Smooth muscle cell of the brain vasculature (primary cell): Measurements from ENCODE around the gene HDAC2.
"Not testable (repeated sequence)": the region's sequence is repeated elsewhere in the genome, so short reads cannot be mapped to it uniquely, and the experiment has no call there.

ENCODE experiments used
- DNase-seq: peaks from one replicate; pipeline ENCODE4 v3.0.0-alpha.2; 2012; ENCODE audit warnings: low read depth, low spot score

The HDAC2 gene

GRCh38 chr6:113970805-113971676, at the start of gene HDAC2:
Gene HDAC2 (minus strand): TSS chr6:113971148. CDS start chr6:113970908, 240 bp downstream.
- DNase-seq, result peak; percentile 49

GRCh38 chr6:114020196-114020595, 49.2 kb upstream of the HDAC2 start:
- no peak for DNase-seq

- not testable (repeated sequence) for DNase-seq
These were observed 46.2 kb upstream of the HDAC2 start for GRCh38 chr6:114017146-114017545.

- DNase-seq, result not testable (repeated sequence)
These were observed 43.2 kb upstream of the HDAC2 start for GRCh38 chr6:114014106-114014505.

- DNase-seq, result not testable (repeated sequence)
These were observed 40.5 kb upstream of the HDAC2 start for GRCh38 chr6:114011486-114011885.

- no peak for DNase-seq
These were observed 39.6 kb upstream of the HDAC2 start for GRCh38 chr6:114010540-114010939.

- no peak for DNase-seq
These were observed 38.2 kb upstream of the HDAC2 start for GRCh38 chr6:114009192-114009591.

DNA sequence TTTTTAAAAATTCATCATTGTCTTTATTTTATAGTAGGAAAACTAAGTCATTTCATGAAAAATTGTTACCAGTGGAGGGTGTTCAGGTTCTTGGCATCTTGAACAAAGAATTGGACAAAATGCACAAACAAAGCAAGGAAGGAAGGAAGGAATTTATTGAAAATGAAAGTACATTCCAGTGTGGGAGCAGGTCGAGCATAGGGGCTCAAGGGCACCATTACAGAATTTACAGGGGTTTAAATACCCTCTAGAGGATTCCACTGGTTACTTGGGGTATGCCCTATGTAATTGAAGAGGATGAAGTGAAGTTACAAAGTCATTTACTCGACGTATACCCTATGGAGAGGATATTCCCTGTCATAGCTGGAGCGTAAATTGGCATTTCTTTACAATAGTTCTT, 37.4 kb upstream of the HDAC2 start:
- no peak for DNase-seq

GRCh38 chr6:114007516-114007915, 36.6 kb upstream of the HDAC2 start:
- no peak for DNase-seq

DNA sequence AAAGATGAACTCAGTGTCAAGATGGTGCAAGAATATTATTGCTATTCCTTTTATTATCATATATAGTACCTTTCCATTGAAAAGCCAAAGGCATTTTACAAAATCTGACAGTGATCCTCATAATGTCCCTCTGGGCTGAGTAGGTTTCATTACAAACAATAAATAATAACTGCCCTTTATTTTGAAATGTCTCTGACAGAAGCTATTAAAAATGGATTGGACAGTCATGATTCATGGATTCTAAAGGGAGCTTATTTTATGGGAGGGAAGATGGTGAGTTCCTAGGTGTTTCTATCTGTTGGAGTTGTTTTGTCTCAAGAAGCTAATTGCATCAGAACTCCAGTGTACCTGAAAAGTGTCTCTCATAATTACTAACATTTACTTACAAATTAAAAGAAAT, 30.4 kb upstream of the HDAC2 start:
- no peak for DNase-seq

GRCh38 chr6:114000069-114000468, 29.1 kb upstream of the HDAC2 start:
- peak; percentile 50 for DNase-seq

DNA sequence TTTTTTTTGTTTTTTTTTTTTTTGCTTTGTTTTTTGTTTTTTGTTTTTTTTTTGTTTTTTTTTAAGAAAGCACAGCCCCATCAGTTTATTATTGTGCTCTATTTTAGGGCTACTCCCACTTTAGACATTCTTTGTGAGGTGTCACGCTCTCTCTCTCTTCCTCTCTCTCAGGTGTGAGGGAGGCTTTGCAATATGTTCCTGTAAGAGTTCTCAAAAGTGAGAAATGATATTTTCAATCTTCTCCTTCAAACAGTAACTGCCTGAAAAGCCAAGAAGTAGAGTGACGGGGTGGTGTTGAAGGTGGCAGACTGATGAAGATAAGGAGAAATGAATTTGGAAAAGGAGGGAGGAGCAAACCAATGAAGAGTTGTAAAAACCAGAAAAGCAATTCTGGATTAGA, 28.3 kb upstream of the HDAC2 start:
- no peak for DNase-seq

- DNase-seq, result no peak
These were observed 27.9 kb upstream of the HDAC2 start for GRCh38 chr6:113998811-113999210.

- peak; percentile 39 for DNase-seq
These were observed 26.2 kb upstream of the HDAC2 start for GRCh38 chr6:113997116-113997515.

- DNase-seq, result peak; percentile 88
These were observed 24.7 kb upstream of the HDAC2 start for GRCh38 chr6:113995634-113996033.

DNA sequence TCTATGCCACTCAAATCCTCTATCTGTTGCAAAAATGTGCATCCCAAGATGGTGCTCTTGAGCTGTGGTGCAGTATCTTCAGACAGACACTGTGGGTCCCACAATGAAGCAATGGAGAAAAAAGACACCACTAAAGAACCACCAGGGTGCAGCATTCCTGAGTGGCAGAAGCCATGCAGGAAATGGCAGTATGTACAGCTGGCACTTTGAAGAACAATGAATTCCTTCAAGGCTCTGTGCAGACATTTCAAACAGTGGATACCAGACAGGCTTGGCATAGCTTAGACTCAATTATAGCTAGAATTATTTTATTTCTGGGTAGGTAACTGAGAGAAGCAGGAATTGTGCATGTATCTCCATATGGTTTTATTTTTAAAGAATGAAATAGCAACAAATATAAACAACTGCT, 24.0 kb upstream of the HDAC2 start:
- DNase-seq, result peak; percentile 75

DNA sequence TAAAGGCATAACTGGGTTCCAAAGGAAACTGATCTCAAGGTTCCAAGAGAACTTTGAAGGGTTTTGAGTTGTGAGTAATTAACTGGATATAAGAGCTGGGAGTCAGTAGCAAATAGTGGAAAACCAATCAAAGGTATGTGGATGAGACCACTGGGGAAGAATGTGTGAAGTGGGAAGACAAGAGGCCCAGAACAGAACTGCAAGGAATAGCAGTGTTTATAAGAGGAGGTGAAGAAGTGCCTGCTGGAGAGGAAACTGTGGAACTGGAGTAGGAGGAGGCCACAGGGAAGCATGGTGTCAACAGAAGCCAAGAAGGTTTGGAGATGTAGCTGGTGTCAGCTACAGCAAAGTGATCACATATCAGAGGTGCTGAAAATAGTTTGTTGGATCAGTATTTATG, 18.7 kb upstream of the HDAC2 start:
- no peak for DNase-seq

GRCh38 chr6:113982675-113983074, 11.7 kb upstream of the HDAC2 start:
- not testable (repeated sequence) for DNase-seq

- no peak for DNase-seq
These were observed 11.2 kb upstream of the HDAC2 start for GRCh38 chr6:113982055-113982550.

- no peak for DNase-seq
These were observed 10.1 kb upstream of the HDAC2 start for GRCh38 chr6:113980937-113981554.

DNA sequence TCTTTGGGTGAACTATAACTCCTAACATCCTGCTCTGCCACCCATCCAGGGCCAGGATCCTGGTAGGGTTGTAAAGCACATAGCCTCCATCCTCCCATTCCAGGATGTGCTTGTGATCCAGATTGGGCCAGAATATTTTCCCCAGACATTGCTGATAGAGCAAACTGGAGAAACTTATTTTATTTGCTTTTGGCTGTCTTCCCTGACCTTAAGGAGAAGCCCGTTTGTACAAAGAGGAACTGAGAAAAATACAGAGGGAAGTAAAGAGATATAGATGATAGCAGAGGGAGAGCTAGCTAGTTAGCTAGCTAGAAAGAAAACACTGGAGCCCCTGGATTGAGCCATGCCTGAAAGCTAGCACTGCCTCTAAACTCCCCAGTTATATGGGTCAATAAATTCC, 9.0 kb upstream of the HDAC2 start:
- no peak for DNase-seq

GRCh38 chr6:113978084-113978675, 7.2 kb upstream of the HDAC2 start:
- no peak for DNase-seq
